ENCODE data around the gene ACSS2.
A peak's percentile ranks its signal among the peaks of the same experiment; 100 is the strongest.

ACSS2 gene

GRCh38 chr20:34955231-34956040, 79.0 kb downstream of the ACSS2 start, which contains the start of the genes GSS and MYH7B:
GSS (minus strand) TSS chr20:34955806; CDS start chr20:34951852, 3,954 bp downstream.
MYH7B (plus strand) TSS chr20:34955868; CDS start chr20:34978006, 22,138 bp downstream.
- no peaks in the 10 kb centered on the region for H3K27me3 ChIP-seq (ENCODE audit: insufficient read depth, poor library complexity, severe bottlenecking)
- peak; percentile 93 to 97 for DNase-seq (ENCODE audit: low read depth in 1 of 2, low spot score in 1 of 2)
- TF ChIP-seq REST (IDR thresholded peaks at IDR 0.05; ENCODE audit: insufficient replicate concordance, low read depth) (peak; percentile 75), SPI1 (IDR thresholded peaks at IDR 0.05; ENCODE audit: borderline replicate concordance, low read depth) (no peak), POLR2AphosphoS5 (IDR thresholded peaks at IDR 0.05; ENCODE audit: low read depth) (peak; percentile 87), CTCF (IDR thresholded peaks at IDR 0.05; ENCODE audit: insufficient read depth, low read length) (no peak), GABPA (IDR thresholded peaks at IDR 0.05; ENCODE audit: low read depth) (no peak)
- peak within 1 kb of the TSS; percentile 86 for H3K27ac ChIP-seq (replicated peaks)
- H3K4me3 ChIP-seq (replicated peaks; ENCODE audit: insufficient read depth, low read length), result peak within 1 kb of the TSS; percentile 49

- no peaks in the 10 kb centered on the region for H3K27me3 ChIP-seq (ENCODE audit: insufficient read depth, poor library complexity, severe bottlenecking)
- peak overlapping the region; percentile 49 for H3K4me3 ChIP-seq (replicated peaks; ENCODE audit: insufficient read depth, low read length)
- TF ChIP-seq POLR2AphosphoS5 (IDR thresholded peaks at IDR 0.05; ENCODE audit: low read depth) (no peak), GABPA (IDR thresholded peaks at IDR 0.05; ENCODE audit: low read depth) (no peak), CTCF (IDR thresholded peaks at IDR 0.05; ENCODE audit: insufficient read depth, low read length) (no peak), REST (IDR thresholded peaks at IDR 0.05; ENCODE audit: insufficient replicate concordance, low read depth) (no peak), SPI1 (IDR thresholded peaks at IDR 0.05; ENCODE audit: borderline replicate concordance, low read depth) (no peak)
- no peak for DNase-seq (ENCODE audit: low read depth in 1 of 2, low spot score in 1 of 2)
- H3K27ac ChIP-seq (replicated peaks), result peak overlapping the region; percentile 86
Observed at GRCh38 chr20:34956041-34956458, 79.6 kb downstream of the ACSS2 start.

GRCh38 chr20:34956751-34957472, 80.5 kb downstream of the ACSS2 start:
- no peak overlapping the region for H3K4me3 ChIP-seq (replicated peaks; ENCODE audit: insufficient read depth, low read length)
- no peak overlapping the region for H3K27ac ChIP-seq (replicated peaks)
- no peaks in the 10 kb centered on the region for H3K27me3 ChIP-seq (ENCODE audit: insufficient read depth, poor library complexity, severe bottlenecking)
- no peak for TF ChIP-seq REST (IDR thresholded peaks at IDR 0.05; ENCODE audit: insufficient replicate concordance, low read depth)
- TF ChIP-seq POLR2AphosphoS5 (IDR thresholded peaks at IDR 0.05; ENCODE audit: low read depth), result no peak
- no peak for TF ChIP-seq SPI1 (IDR thresholded peaks at IDR 0.05; ENCODE audit: borderline replicate concordance, low read depth)
- TF ChIP-seq GABPA (IDR thresholded peaks at IDR 0.05; ENCODE audit: low read depth), result no peak
- TF ChIP-seq CTCF (IDR thresholded peaks at IDR 0.05; ENCODE audit: insufficient read depth, low read length), result no peak
- DNase-seq (ENCODE audit: low read depth in 1 of 2, low spot score in 1 of 2), result no peak
